GM18861 (cell line): ENCODE results near the gene CTBP2.

Experiments used
- ATAC-seq: cut with Tn5 transposase; IDR thresholded peaks from one replicate; pipeline ENCODE4 v1.9.1; 2021; ENCODE audit not compliant: unreplicated experiment

Gene CTBP2

GRCh38 chr10:124946945-124947344 is 213.4 kb downstream of the CTBP2 start:
- ATAC-seq, result no peak

DNA sequence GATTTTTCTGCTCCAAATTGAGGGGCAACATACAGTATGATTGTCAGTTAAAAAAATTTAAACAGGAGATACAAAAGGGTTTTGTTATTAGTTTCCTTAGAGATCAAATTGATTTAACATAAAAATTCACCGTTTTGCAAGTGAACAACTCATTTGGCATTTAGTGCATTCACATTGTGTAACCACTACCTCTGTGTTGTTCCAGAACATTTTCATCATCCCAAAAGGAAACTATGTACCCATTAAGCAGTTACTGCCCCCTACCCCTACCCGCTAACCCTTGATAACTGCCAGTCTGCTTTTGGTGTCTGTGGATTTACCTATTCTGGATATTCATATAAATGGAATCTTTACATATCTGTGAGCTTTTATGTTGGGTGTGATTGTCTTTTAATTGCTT is 215.4 kb downstream of the CTBP2 start:
- ATAC-seq, result no peak

DNA sequence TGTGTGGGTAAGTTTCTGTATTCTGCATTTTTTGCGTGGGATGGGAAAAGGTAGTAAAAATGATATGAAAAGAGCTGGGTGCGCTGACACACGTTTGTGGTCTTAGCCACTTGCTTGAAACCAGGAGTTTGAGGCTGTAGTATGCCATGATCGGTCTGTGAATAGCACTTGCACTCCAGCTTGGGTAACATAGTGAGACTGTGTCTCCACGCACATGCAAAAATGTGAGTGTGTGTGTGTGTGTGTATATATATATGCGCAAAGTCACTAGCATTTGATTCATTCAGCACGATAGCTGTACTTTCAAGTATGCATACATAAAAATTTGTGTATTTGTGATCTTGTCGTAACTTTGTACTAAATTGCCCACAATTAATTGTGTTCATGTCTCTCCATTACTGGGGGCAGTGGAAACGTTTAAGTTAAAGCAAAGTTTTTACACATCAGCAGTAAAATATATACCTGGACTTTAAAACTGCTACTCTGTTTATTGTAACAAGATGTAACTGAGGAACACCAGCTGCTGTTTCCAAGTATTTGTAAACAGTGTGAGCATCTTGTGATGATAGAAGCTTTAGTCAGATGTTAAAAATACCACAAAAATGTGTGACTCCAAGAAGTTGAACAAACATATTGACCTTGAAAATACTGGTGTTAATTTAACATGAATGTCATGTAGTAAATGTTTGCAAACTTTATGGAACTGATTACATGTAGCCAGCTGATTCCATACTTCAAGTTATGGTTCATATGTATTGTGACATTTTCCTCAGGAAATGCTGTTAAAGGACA is 216.9 kb downstream of the CTBP2 start:
- ATAC-seq, result no peak

GRCh38 chr10:124942317-124943169 is 217.8 kb downstream of the CTBP2 start:
- no peak for ATAC-seq

DNA sequence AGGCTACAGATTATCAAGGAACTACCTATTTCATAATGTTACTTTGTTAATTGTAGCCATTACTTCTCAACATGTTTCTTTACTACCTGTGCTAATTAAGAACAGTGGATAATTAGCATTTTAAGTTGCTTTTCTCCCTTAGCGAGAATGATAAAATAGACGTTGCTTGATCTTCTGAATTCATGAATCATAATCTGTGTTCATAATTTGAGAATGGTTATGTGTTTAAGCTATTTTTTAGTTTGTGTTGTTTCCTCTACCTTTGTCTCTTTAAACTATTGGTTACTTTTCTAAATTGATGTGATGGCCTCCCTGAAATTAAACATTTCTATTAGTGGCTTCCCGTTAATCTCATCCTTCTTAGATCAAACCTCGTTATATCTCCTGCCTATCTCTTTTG is 218.5 kb downstream of the CTBP2 start, which contains the start of gene ZRANB1:
Gene ZRANB1, plus strand, starts transcription at position 301 of the 400 bp plus-strand sequence. CDS start 371 bp downstream, outside the sequence.
- no peak for ATAC-seq

GRCh38 chr10:124939290-124939689 is 221.1 kb downstream of the CTBP2 start:
- ATAC-seq, result no peak

GRCh38 chr10:124936813-124937212 is 223.6 kb downstream of the CTBP2 start:
- no peak for ATAC-seq

- no peak for ATAC-seq
These were observed 224.4 kb downstream of the CTBP2 start for GRCh38 chr10:124935946-124936345.
